ENCODE measurements around the gene TRAPPC10. TPM values are rescaled to one million over a fixed set of nuclear protein-coding genes. Genes with fewer than 3 reads are reported as not detected.

The TRAPPC10 gene
- total and polyA plus RNA-seq, 9 of the 15 experiments (the other 6 are each of a cell fraction or from before 2014, with no cell fraction given) = 1.1 to 33.8 (median 24.3) TPM

GRCh38 chr21:44065428-44065827 lies 53.3 kb downstream of the TRAPPC10 start:
- Histone ChIP-seq H3K9me3 (replicated peaks; ENCODE audit: control insufficient read depth, insufficient read depth, low read depth, low read length) (no peaks in the 10 kb centered on the region), H2AFZ (ENCODE audit: low read depth, low read length) (no peak overlapping the region), H3K9me1 (ENCODE audit: control insufficient read depth, insufficient read depth, low read length) (peaks cover 2% of the 10 kb centered on the region), H3K27me3 (ENCODE audit: control insufficient read depth in 2 of 2, insufficient read depth in 2 of 2, low read length in 2 of 2) (no peaks in the 10 kb centered on the region), H3K4me2 (ENCODE audit: insufficient read depth, low read length) (no peak overlapping the region), H3K79me2 (ENCODE audit: control insufficient read depth, insufficient read depth, low read length) (peaks cover 7% of the 10 kb centered on the region; the same call in 1 of the 3 replicates), H3K4me1 (replicated peaks in 1 of 2; ENCODE audit: control insufficient read depth in 2 of 2, insufficient read depth in 2 of 2, low read length in 2 of 2) (peaks cover 3 to 8% of the 10 kb centered on the region in 2 experiments; a peak in 4 of 5 replicates), H3K4me3 (no peak overlapping the region), H3K9ac (ENCODE audit: insufficient read depth in 1 of 2, low read depth in 2 of 2, low read length in 2 of 2) (no peak overlapping the region), H3K36me3 (ENCODE audit: control insufficient read depth, insufficient read depth, low read length) (peaks cover 86% of the 10 kb centered on the region), H4K20me1 (replicated peaks; ENCODE audit: control insufficient read depth, insufficient read depth, low read length) (0 out of 2 replicates have a peak, but pooled peaks cover 5% of the 10 kb centered on the region), H3K27ac (ENCODE audit: extremely low read depth, low read depth, low read length) (no peak overlapping the region)
- DNase-seq (ENCODE audit: extremely low read depth in 1 of 4, low spot score in 3 of 4) (no peak), ATAC-seq (no peak), FAIRE-seq (no peak)
- no peak for TF ChIP-seq ZNF707 (CRISPR knock-in tag; conservative IDR thresholded peaks at IDR 0.05)
- TF ChIP-seq CEBPB (tag; IDR thresholded peaks at IDR 0.05) = peak; percentile 15; the same call in 1 of the 2 replicates
- TF ChIP-seq ATF3 (IDR thresholded peaks at IDR 0.05) = peak; percentile 46
- no peak for TF ChIP-seq ATF3 (CRISPR knock-in tag; conservative IDR thresholded peaks at IDR 0.05)
- no peak for TF ChIP-seq GTF2A2 (tag; IDR thresholded peaks at IDR 0.05)
- 0 out of 4 replicates have a peak, but pooled peaks of 1 of the 2 experiments have one; percentile 4 for TF ChIP-seq RAD21 (CRISPR knock-in tag; conservative IDR thresholded peaks at IDR 0.05 in 1 of 2, IDR thresholded peaks at IDR 0.05 in 1 of 2)
- 0 out of 2 replicates have a peak, but pooled peaks have one; percentile 29 for TF ChIP-seq CEBPG (CRISPR knock-in tag; IDR thresholded peaks at IDR 0.05)
- TF ChIP-seq CEBPG (tag; conservative IDR thresholded peaks at IDR 0.05 in 1 of 2, IDR thresholded peaks at IDR 0.05 in 1 of 2) = peak in 1 of 2 experiments; percentile 64; a peak in 2 of 4 replicates
- TF ChIP-seq MAX (CRISPR knock-in tag; IDR thresholded peaks at IDR 0.05) = 0 out of 2 replicates have a peak, but pooled peaks have one; percentile 12
- CTCF ChIA-PET (ENCODE audit: low intra/inter-chr PET ratio) = no interaction called here
- WGBS (ENCODE audit: insufficient coverage, low coverage, missing lambda C conversion rate) = 83% methylated on average over 9 of the region's 9 CpGs
- intact Hi-C loops (cut with micrococcal nuclease) = no loop called here
- in situ Hi-C loops (cut with MboI) = no loop called here
- POLR2A ChIA-PET = interaction anchor here (0.7 kb wide), 1 partner anchor 8 kb away, joined by 3 read pairs; no protein-coding TSS in a partner anchor
- BruUV-seq (replicated peaks) = no TSS peak

Measured in K562 (cell line).